Measurements from ENCODE around the gene COL23A1.
"Not testable (repeated sequence)": the region's sequence is repeated elsewhere in the genome, so short reads cannot be mapped to it uniquely, and the experiment has no call there.

Gene COL23A1

DNA sequence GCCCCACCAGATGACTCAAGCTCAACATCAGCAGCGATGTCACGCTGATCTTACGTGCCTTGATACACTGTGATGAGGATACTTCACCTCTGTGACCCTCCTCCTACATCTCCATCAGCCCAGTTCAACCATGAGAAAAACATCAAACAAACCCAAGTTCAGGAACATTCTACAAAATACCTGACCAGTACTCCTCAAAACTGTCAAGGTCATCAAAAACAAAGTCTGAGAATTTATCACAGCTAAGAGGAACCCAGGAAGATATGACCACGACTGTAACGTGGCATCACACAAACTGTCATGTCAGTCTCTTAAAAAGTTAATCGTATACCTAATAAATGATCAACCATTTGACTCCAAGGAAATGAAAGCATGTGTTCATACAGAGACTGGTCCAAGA, 90.8 kb downstream of the COL23A1 start:
- no peak for DNase-seq

DNA sequence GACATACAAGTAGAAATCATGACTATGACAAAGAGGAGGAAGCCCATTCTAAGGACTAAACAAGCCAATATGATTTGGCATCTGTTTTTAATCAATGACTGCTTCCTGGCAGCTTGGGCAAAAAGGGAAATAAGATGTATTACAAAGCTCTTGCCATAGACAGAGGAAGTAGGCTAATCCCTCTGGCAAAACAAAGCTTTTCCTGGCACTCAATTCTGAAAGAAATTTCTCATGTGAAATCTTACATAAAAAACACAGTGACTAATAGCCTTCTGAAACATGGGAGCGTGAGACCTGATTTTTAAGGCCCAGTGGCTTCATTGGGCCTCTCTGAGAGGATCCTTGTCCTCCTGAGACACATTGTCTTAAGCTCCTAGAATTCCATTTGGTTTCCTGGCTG, 93.6 kb downstream of the COL23A1 start:
- no peak for DNase-seq

DNA sequence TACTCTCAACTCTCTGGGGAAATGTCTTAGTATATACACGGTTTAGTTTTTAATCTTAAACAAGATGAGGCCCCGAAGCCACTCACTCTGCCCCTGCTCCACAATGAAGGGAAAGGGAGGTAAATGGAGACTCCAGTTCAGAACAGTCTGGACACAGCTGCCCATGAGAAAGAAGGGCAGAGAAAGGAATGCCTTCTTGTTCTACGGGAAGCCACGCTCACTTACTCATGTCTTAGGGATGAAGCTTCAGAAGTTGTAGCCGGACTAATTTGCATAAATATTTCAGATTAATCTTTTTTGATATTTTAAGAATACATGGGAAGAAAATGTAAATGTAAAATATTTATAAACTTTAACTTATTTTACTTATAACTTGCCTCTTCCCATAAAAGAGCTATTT, 94.0 kb downstream of the COL23A1 start:
- DNase-seq: no peak

DNA sequence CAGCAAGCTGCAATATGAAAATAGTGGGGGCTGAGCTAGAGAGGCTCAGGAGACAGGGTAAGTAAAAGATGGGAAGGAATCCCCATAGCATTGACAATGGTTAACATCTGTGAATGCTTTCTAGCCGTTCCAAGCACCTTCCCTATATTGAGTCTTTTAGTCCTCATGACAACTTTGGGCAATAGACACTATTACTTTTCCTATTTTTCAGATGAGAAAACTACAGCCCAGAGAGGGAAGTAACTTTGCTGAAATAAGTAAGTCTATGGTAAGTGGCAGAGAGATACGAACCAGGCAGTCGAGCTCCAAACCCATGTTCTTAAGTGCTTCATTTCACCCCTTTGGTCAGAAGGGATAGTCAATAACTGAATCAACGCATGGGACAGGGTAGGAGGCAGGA, 94.5 kb downstream of the COL23A1 start:
- DNase-seq: no peak

DNA sequence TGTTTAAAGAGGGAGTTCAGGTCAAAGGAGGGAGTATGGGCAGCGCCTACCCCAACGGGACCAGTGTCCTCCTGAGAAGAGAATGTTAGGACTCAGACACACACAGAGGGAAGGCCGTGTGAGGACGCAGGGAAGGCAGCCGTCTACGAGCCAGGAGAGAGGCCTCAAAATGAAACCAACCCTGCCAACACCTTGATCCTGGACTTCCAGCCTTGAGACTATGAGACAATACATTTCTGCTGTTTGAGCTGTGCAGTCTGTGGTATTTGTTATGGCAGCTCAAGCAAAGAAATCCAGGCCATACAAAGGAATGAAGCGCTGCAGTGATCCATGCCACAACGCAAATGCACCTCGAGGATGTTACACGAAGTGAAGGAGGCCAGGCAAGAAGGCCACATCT, 97.9 kb downstream of the COL23A1 start:
- DNase-seq: no peak

DNA sequence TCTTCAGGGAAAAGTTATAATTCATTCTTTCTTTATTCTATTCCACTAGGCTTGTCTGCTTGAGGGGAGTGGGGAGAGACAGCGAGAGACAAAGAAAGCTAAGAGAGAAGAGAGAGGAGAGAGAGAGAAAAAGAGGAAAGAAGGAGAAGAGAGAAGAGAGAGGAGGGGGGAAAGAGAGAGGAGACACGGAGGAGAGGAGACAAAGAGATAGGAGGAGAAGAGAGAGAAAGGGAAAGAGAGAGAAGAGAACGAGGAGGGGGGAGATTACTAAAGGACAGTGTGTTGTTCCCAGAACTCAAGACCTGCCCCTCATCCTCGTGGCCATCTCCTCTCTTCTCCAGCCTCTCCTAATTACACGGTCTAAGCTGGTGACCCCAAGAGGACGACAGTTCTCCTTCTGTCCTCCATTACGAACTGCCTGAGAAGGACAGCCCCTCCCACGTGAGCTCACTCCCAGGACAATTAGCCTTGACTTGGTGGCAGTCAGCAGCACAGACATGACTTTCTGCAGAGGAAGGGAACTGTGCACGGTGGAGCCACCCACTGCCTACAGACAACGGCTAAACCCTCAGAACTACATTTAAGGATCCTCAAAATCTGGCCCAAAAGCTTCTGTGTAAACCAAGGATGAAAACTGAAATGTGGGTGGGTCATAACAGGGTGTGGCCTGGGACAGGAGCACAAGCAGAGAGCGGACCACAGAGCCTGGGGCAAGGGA, 99.1 kb downstream of the COL23A1 start:
- DNase-seq: no peak

DNA sequence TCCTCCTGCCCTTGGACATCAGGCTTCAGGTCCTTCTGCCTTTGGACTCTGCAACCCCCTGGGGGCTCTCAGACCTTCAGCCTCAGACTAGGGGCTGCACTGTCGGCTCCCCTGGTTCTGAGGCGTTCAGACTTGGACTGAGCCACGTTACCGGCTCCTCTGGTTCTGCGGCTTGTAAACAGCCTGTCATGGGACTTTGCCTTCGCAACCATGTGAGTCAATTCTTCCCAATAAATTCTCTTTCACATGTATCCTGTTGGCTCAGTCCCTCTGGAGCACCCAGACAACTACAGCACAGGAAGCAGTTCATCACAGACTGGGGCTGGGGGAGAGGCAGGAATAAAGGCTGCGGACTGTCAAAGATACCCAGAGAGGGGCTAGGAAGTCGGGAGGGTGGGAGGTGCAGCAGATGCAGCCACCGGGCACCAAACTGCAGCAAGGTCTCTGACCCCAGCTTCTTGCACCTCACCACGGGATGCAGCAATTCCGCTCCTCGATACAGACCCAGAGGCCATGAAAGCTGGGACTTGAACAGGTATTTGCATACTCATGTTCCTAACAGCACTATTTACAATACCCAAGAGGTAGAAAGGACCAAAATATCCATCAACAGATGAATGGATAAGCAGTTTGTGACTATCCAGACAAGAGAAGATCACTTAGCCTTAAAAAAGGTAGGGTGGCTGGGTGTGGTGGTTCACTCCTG, 100.8 kb downstream of the COL23A1 start:
- no peak for DNase-seq

DNA sequence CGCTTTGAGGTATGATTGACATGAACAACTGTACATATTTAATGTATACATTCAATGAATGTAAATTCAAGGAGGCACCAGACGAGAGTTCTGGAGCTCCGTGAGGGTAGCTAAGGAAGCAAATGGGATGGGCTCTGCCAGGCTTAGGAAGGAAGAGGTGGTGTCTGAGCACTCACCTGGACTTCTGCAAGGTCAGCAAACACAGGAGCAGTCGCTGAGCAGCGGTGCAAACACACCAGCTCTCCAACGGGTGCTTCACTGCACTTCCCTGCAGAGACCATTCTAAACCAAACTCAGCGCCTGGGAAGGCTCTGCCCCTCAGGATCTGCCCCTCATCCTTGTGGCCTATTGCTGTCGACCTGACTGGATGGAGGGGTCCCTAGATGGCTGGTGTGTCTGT, 101.5 kb downstream of the COL23A1 start:
- peak; percentile 19 for DNase-seq

DNA sequence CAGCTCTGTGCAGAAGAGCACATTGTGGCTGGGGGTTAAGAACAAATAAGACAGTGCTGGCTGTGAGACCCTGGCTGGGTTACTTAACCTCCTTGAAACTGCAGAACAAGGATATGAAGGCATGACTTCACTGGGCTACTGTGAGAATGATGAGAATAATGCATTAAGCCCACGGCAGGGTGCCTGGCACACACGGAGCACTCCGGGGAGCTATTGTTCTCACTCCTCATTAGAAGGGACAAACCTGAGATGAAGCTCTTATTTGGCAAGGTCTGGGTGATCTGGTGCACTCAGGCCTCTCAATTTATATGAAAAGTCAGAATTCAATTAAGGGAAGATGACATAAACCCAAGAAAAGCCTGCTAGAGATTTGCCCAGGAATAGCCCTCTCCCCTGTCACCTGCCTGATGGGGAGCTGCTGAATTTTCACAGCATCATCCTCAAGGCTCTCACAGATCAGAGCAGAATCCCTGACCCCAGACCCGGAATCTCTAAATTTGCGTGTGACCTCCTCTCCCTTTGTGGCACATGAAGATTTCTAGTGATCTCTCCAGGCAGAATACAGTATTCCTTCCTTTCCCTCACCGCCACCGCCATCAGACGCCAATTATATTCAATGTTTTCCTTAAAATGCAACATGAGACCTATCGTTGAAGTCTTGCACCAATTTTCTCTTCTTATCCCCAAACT, 102.1 kb downstream of the COL23A1 start:
- DNase-seq: peak; percentile 4

DNA sequence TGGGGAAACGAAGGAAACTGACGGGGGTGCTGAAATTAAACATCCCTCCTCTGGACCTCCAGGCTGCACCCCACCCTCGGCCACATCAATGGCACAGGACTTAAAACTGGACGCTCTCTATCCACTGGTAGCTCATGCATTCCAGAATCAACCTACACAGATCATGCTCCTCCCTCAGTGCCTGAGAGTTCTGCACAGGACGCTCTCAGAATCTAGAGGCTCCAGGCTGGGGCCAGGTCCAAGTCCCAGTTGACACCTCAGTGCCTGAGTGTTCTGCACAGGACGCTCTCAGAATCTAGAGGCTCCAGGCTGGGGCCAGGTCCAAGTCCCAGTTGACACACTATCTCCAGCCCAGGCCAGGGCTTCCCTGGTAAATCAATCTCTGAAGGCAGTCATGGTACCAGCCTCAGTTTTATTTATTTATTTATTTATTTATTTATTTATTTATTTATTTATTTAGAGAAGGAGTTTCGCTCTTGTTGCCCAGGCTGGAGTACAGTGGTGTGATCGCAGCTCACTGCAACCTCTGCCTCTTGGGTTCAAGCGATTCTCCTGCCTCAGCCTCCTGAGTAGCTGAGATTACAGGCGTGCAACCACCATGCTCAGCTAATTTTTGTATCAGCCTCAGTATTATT, 103.2 kb downstream of the COL23A1 start:
- not testable (repeated sequence) for DNase-seq

DNA sequence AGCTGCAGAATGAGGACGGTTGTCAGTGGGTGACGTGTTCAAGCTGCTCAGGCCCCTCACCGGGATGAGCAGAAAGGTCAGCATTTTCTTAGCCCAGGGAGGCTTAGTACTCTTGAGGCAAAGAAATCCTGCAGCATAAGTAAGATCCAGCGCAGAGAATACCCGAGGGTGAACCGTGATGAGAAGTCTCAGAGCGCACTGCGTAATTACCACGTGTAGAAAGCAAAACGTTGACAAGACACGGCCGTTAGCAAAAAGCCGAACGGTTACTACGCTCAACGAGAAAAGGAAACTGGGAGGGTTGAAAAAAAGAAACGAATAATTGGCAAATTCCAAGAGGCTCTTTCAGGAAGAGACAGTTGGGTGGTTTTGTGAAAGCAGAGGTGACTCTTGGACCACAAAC, 104.0 kb downstream of the COL23A1 start:
- no peak for DNase-seq

DNA sequence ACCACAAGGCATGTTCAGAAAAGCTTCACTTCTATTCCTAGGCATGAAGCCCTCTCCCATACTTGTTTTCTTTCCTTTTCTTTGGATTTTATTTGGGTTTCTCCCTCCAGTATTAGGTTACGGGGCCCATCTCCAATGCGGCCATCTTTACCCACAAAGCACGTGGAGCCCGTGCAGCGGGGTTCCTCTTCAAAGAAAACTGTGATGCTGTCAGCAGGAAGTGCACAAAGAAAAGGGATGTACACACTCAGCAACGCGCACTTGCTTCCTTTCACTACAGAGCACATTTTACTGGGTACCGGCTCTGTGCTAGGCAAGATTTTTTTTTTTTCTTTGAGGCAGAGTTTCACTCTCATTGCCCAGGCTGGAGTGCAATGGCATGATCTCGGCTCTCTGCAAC, 106.6 kb downstream of the COL23A1 start:
- DNase-seq: no peak

DNA sequence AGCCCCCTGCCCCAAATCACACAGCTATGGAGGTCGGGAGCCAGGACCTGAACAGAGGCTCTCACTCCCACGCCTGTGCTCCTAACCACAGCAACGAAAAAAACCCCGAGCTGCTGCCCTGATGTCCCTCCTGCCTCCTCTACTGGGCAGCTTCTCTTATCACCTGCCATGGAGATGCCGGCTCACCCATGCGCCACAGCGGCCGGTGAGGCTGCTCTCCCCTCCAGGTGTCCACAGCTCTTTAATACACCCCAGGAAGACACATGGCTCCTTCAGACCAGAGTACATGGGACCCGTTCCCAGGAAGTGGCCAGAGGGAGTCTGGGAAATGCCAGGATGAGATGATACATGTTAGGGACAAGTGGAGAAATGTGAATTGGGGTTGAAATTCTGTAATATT, 110.9 kb downstream of the COL23A1 start:
- no peak for DNase-seq

DNA sequence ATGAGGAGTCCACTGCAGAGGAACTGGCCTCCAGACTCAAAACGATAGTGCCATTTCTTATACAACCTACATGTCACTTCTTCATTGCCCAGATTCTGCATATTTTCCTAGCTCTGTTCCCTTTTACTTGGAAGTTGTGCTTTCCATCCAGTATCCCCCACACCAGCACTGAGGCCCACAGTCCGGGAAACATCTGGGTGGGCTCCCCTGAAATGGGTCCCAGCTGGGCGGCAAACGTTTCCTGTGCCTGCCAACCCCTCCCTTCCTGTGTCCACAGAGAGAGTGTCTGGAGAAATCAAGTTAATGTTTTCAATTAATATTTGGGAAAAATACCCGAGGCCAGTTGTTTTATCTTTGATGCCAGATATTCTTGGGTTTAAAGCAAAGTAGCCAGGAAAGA, 111.8 kb downstream of the COL23A1 start:
- no peak for DNase-seq

DNA sequence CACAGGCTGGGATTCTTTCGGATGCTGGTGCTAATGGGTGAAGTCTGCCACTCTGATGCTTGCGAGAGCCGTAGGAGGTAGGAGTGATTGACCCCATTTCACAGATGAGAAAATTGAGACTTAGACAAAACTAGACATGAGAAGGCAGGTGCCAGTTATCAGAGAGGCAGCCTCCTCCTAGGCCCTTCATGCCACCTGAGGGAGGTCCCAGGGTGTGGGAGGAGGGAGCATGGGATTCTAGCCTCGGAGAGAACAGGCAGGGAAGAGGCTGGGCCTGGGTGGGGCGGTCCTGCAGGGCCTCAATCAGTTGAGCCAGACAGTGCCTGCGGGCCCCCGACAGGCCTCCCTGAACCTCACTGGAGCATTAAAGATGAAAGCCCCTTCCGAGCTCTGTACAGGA, 112.4 kb downstream of the COL23A1 start:
- no peak for DNase-seq

DNA sequence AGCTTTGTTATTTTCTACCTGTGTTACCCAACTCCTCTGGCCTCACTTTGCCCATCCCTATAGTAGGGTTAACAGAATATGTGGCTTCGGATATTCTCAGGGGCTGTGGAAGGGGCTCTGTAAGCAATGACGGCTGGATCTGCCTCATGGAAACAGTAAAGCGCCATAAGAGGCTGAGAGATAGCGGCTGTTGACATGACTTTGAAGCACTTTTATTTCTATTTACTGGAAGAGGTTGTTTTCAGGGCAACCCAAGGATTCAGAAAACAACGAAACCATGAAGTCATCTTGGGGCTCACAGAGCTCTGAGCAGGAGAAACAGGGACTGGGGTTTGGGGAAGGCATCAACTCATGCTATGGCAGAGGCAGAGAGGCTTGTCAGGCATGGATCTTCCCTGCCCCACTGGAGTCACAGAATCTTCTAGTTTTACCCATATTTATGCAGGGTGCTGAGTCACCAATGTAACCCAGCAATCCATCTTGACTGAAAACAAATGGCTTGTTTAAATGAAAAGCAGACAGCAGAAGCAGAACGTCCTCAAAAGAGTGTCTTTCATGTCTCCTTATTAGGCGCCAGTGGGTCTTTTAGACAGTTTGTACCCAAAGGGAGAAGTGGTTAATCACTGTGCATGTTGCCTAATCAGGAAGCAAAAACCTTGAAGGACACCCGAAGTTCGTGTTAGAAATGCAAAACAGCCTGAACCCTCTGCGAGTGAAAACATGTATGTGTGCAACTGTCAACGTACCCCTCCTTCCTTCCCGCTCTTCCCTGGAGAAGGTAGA, 113.0 kb downstream of the COL23A1 start:
- no peak for DNase-seq

DNA sequence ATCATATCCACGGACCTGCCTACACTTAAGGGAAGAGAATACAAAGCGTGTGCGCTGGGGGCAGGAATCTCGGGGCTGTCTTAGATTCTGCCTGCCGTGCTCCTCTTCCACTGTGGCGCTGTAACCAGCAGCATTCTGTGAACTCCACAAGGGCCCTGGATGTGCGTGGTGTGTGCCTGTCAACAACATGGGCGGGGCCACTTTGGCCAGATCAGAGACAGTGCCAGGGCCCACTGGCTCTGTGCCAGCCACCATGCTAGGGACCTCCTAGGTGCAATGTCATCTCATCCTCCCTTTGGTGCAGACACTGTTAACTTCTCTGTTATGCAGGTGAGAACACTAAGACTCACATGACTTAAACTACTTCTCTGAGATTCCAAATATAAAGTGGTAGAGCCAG, 113.7 kb downstream of the COL23A1 start:
- DNase-seq: no peak

DNA sequence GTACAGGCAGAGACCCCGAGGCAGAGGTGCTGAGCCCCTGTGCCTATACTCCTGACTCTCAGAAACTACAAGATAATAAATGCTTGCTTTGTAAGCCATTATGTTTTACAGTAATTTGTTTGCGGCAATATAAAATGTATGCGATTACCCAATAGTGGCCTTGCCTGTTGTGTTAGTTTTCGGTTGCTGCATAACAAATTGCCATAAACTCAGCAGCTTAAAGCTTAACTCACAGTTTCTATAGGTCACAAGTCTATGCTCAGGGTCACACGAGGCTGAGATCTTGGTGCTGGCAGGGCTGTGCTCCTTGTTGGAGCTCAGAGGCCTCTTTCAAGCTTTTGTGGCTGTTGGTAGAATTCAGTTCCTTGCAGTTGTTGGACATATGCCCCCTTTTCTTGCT, 114.8 kb downstream of the COL23A1 start:
- DNase-seq: no peak

DNA sequence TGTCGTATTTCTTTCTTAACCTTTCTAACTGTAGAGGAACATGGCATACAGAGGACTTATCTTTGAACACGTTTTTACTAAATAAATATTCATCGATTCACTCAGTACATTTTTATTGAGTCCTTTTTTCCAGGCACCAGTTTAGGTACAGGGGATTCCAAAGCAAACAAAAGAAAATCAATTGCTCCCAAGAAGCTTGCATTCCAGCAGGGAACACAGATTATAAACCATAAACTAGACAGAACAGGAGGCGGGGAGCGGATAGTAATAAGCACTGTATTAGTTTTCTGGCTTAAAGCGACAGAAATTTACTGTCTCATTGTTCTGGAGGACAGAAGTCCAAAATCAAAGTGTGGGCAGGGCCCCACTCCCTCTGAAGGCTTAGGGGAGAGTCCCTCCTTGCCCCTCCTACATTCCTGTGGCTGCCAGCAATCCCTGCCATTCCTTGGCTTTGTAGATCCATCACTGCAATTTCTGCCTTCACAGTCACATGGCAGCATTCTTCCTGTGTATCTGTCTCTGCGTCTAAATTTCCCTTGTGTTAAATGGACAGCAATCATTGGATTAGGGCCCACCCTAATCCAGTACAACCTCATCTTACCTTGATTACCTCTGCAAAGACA, 115.5 kb downstream of the COL23A1 start:
- DNase-seq: no peak

DNA sequence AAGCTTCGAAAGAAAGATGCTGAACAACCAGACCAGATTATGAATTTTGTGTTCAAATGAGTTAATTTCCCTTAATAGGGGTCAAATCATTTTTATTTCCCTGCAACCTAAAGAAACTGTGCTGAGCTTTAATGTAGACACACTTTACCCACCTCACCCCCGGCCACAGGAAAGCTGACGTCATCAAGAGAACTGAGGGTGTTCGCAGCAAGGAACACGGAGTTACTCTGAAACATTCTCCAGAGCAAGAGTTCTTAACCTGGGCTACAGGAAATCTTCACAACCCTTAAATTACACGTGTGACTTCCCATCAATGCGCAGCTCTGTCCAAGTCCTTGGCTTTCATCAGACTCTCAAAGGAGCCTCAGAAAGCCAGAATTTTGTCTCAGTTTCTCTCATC, 116.3 kb downstream of the COL23A1 start:
- no peak for DNase-seq

DNA sequence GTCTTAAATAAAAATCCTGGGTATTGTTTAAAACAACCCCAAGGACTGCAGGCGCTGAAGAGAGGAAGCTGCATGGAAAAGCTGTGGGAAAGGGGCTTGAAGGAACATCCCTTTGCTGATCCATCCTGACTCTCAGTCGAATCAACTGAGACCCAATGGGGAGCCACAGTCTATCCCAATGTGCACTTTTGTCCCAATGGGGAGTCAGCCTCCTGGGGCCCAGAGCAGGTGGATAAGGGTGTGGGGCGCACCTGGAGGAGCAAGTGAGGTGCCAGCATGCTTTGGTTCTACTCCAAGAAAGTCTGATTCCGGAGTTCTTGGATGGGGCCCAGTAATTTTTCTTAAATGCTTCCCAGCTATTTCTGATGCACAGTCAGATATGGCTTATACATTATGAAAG, 118.1 kb downstream of the COL23A1 start:
- no peak for DNase-seq

DNA sequence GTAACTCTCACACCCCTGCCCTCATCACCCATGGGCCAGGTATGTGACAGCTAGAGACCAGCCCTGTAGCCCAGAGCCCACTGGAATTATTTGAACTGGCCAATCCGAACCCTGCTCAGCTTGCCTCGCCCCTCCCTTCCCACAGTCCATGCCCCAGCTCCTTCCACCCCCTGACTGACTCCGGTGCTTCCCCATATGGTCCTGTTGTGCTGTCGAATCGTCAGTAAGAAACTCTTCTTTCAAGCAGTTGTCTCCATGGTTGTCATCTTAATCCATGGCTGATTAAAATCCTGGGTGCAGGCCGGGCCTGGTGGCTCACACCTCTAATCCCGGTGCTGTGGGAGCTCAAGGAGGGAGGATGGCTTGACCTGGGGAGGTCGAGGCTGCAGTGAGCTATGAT, 118.5 kb downstream of the COL23A1 start:
- no peak for DNase-seq

DNA sequence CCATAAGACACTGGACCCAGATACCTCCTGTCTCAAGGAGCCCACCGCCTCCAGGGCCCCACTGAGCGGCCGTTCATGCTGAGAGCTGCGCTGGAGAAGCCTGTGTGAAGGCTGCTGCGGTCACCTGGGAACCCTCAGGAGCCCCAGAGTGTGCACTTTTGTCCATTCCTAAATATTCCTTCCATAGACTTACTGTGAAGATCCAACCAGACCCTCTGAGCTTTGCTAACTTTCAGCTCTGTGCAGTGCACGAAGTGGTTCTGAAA, 119.5 kb downstream of the COL23A1 start:
- DNase-seq: no peak

Measured in DMS79 treated with DMSO at 0.1 percent for 48 hours (cell line).